ENCODE measurements around the gene SERPINA3. TPM values are rescaled to one million over a fixed set of nuclear protein-coding genes. Genes with fewer than 3 reads are reported as not detected.

SERPINA3 gene
- total RNA-seq, 2 donors from 2014 or later, result 396 to 1,783 TPM

DNA sequence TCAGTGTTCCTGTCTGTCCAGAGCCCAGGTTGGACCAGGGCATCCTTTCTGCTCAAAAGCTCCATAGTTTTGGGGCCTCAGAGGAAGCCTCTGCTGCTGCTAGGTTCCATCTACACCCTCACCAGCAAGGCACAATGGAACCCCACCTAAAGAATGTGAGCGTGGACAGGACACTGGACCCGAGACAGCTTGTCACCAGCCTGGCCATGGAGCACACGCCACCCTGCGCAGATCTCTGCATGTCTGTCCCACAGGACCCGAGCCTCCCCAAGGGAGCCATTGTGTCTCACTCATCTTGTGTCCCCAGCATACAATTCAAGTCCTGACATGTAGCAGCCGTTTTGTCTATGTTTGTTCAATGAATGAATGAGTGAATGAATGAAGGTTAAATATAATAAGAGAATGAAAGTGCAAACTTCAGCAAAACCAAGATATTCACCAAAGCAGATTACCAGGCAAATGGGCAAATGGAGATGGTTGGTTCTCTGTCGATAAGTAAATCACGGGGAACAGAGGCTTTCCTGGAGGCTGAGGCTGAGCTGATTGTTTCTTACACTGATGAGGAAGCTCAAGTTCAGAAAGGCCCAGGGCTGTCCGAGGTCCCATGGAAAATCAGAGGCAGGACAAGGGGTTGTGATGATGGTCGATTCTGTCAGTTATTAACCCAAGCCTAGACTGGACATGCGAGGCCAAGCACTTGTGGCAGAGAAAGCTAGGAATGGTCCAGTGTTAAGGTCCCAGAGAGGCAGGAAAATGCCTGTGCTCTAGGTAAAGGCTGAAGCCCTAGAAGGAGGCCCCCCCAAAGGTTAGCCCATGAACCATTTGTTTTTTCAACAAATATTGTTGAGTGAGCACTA is 27.0 kb downstream of the SERPINA3 start:
- Histone ChIP-seq H3K27me3 (no peaks in the 10 kb centered on the region), H3K27ac (no peak overlapping the region), H3K4me1 (peaks cover 8% of the 10 kb centered on the region), H3K4me3 (no peak overlapping the region), H3K36me3 (replicated peaks in 1 of 2; ENCODE audit: insufficient read depth in 1 of 2, low read depth in 2 of 2) (no peaks in the 10 kb centered on the region), H3K9me3 (no peaks in the 10 kb centered on the region)
- intact Hi-C loops (cut with DNase I), result no loop called here
- DNase-seq, result no peak
- WGBS, 2 donors, result 75 to 81% methylated on average over 11 of the region's 11 CpGs
- ATAC-seq, result no peak
- TF ChIP-seq POLR2A (IDR thresholded peaks at IDR 0.05), result no peak
- TF ChIP-seq, protein P1, sequence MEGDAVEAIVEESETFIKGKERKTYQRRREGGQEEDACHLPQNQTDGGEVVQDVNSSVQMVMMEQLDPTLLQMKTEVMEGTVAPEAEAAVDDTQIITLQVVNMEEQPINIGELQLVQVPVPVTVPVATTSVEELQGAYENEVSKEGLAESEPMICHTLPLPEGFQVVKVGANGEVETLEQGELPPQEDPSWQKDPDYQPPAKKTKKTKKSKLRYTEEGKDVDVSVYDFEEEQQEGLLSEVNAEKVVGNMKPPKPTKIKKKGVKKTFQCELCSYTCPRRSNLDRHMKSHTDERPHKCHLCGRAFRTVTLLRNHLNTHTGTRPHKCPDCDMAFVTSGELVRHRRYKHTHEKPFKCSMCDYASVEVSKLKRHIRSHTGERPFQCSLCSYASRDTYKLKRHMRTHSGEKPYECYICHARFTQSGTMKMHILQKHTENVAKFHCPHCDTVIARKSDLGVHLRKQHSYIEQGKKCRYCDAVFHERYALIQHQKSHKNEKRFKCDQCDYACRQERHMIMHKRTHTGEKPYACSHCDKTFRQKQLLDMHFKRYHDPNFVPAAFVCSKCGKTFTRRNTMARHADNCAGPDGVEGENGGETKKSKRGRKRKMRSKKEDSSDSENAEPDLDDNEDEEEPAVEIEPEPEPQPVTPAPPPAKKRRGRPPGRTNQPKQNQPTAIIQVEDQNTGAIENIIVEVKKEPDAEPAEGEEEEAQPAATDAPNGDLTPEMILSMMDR (IDR thresholded peaks at IDR 0.05), result no peak

- TF ChIP-seq POLR2A (IDR thresholded peaks at IDR 0.05), result no peak
- TF ChIP-seq, protein P1 (IDR thresholded peaks at IDR 0.05), result no peak
- 84 to 85% methylated on average over 8 to 10 of the region's 10 CpGs for WGBS, 2 donors
- ATAC-seq, result peak; percentile 45
- DNase-seq, result peak in 1 of 4 donors; percentile 76
- Histone ChIP-seq H3K4me3 (no peak overlapping the region), H3K9me3 (no peaks in the 10 kb centered on the region), H3K36me3 (replicated peaks in 1 of 2; ENCODE audit: insufficient read depth in 1 of 2, low read depth in 2 of 2) (no peaks in the 10 kb centered on the region), H3K4me1 (peaks cover 8% of the 10 kb centered on the region), H3K27me3 (no peaks in the 10 kb centered on the region), H3K27ac (no peak overlapping the region)
- intact Hi-C loops (cut with DNase I), result no loop called here
Observed at GRCh38 chr14:94640721-94641631, 28.8 kb downstream of the SERPINA3 start.

DNA sequence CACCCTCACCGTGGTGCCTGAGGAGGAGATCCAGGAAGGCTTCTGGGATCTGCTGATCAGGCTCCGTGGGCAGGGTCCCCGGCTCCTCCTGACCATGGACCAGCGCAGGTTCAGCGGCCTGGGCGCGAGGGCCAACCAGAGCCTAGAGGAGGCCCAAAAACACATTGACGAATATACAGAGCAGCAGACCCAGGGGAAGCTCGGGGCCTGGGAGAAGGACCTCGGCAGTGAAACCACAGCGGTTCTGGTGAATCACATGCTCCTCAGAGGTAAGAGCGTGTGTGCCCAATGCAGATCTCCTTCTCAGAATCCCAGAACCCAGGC is 29.4 kb downstream of the SERPINA3 start:
- TF ChIP-seq POLR2A (IDR thresholded peaks at IDR 0.05), result no peak
- TF ChIP-seq, protein P1 (IDR thresholded peaks at IDR 0.05), result no peak
- 93 to 96% methylated on average over 5 to 12 of the region's 12 CpGs for WGBS, 2 donors
- H3K36me3 ChIP-seq (replicated peaks in 1 of 2; ENCODE audit: insufficient read depth in 1 of 2, low read depth in 2 of 2), result no peaks in the 10 kb centered on the region
- intact Hi-C loops (cut with DNase I), result no loop called here
- ATAC-seq (no peak), DNase-seq (no peak)
- H3K27ac ChIP-seq, result no peak overlapping the region
- H3K4me1 ChIP-seq, result peaks cover 5% of the 10 kb centered on the region
- no peak overlapping the region for H3K4me3 ChIP-seq
- H3K9me3 ChIP-seq, result no peaks in the 10 kb centered on the region
- H3K27me3 ChIP-seq, result no peaks in the 10 kb centered on the region

- peaks cover 4% of the 10 kb centered on the region for H3K4me1 ChIP-seq
- H3K27ac ChIP-seq, result no peak overlapping the region
- ATAC-seq (no peak), DNase-seq (no peak)
- H3K36me3 ChIP-seq (replicated peaks in 1 of 2; ENCODE audit: insufficient read depth in 1 of 2, low read depth in 2 of 2), result no peaks in the 10 kb centered on the region
- H3K4me3 ChIP-seq, result no peak overlapping the region
- intact Hi-C loops (cut with DNase I), result no loop called here
- no peak for TF ChIP-seq POLR2A (IDR thresholded peaks at IDR 0.05)
- TF ChIP-seq, protein P1 (IDR thresholded peaks at IDR 0.05), result no peak
- H3K9me3 ChIP-seq, result no peaks in the 10 kb centered on the region
- WGBS, 2 donors, result 89 to 90% methylated on average over 15 to 18 of the region's 18 CpGs
- H3K27me3 ChIP-seq, result no peaks in the 10 kb centered on the region
Observed at GRCh38 chr14:94643316-94644101, 31.3 kb downstream of the SERPINA3 start.
